Measurements from ENCODE around the gene RAN. TPM values are rescaled to one million over a fixed set of nuclear protein-coding genes. Genes with fewer than 3 reads are reported as not detected.

Gene RAN
- total RNA-seq, 1 experiment from 2014 or later: 894 TPM

- H3K4me3 ChIP-seq: no peak overlapping the region
- H3K4me1 ChIP-seq (replicated peaks; ENCODE audit: insufficient read depth): peaks cover 4% of the 10 kb centered on the region; the same call in 1 of the 2 replicates
- H3K36me3 ChIP-seq (ENCODE audit: low read depth): no peaks in the 10 kb centered on the region
- BruUV-seq (replicated peaks): no TSS peak
- no peaks in the 10 kb centered on the region for H3K9me3 ChIP-seq (ENCODE audit: insufficient read depth, low read depth)
- ChIA-PET POLR2A (ENCODE audit: unreplicated experiment) (no interaction called here), CTCF (no interaction called here)
- no peak for DNase-seq
- H3K9me2 ChIP-seq (ENCODE audit: insufficient read depth): no peaks in the 10 kb centered on the region
- no peaks in the 10 kb centered on the region for H3K79me2 ChIP-seq (ENCODE audit: low read depth)
- TF ChIP-seq EZH2 (IDR thresholded peaks at IDR 0.05; ENCODE audit: low read depth) (no peak), CTCF (conservative IDR thresholded peaks at IDR 0.05) (no peak)
- H3K4me2 ChIP-seq: no peak overlapping the region
- no peak overlapping the region for H2AFZ ChIP-seq
- no peaks in the 10 kb centered on the region for H3F3A ChIP-seq (ENCODE audit: insufficient read depth, low read depth)
- no peaks in the 10 kb centered on the region for H3K27me3 ChIP-seq (ENCODE audit: insufficient read depth, low read depth)
- H4K20me1 ChIP-seq (ENCODE audit: insufficient read depth): no peaks in the 10 kb centered on the region
- no peak overlapping the region for H3K27ac ChIP-seq
- intact Hi-C loops (cut with micrococcal nuclease; ENCODE audit: unreplicated experiment): no loop called here
Observed at GRCh38 chr12:130832561-130833209, 39.2 kb upstream of the RAN start.

- DNase-seq: no peak
- intact Hi-C loops (cut with micrococcal nuclease; ENCODE audit: unreplicated experiment): loop anchor here (5.0 kb wide), 1 partner anchor 37 kb away; the partner anchor contains the start of gene RAN
- ChIA-PET POLR2A (ENCODE audit: unreplicated experiment) (no interaction called here), CTCF (no interaction called here)
- no peak overlapping the region for H3K27ac ChIP-seq
- H3K4me2 ChIP-seq: no peak overlapping the region
- H3K9me2 ChIP-seq (ENCODE audit: insufficient read depth): no peaks in the 10 kb centered on the region
- H3K36me3 ChIP-seq (ENCODE audit: low read depth): no peaks in the 10 kb centered on the region
- no TSS peak for BruUV-seq (replicated peaks)
- TF ChIP-seq CTCF (conservative IDR thresholded peaks at IDR 0.05): no peak
- no peak for TF ChIP-seq EZH2 (IDR thresholded peaks at IDR 0.05; ENCODE audit: low read depth)
- no peak overlapping the region for H3K4me3 ChIP-seq
- no peaks in the 10 kb centered on the region for H3K9me3 ChIP-seq (ENCODE audit: insufficient read depth, low read depth)
- no peaks in the 10 kb centered on the region for H3K79me2 ChIP-seq (ENCODE audit: low read depth)
- no peak overlapping the region for H2AFZ ChIP-seq
- no peaks in the 10 kb centered on the region for H3K27me3 ChIP-seq (ENCODE audit: insufficient read depth, low read depth)
- H3K4me1 ChIP-seq (replicated peaks; ENCODE audit: insufficient read depth): peaks cover 9% of the 10 kb centered on the region; the same call in 1 of the 2 replicates
- H3F3A ChIP-seq (ENCODE audit: insufficient read depth, low read depth): no peaks in the 10 kb centered on the region
- no peaks in the 10 kb centered on the region for H4K20me1 ChIP-seq (ENCODE audit: insufficient read depth)
Observed at GRCh38 chr12:130835011-130835410, 36.9 kb upstream of the RAN start.

DNA sequence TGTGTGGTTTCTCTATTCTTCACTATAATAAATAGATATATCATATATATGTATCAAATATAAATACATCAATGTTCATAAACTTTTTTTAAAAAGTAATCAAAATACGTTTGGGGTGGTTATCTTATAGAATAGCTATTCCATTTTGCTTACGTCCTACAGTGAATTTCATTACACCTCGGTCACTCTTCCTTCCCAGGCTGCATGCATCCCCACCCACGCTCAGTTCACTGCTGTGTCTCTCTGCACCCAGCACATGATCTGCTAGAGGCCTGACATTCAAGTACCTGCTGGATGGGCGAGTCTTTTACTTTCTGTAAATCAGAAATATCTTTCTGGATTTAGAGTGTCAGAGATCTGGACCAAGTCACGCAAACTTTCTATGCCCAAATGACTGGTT, 36.4 kb upstream of the RAN start:
- Histone ChIP-seq H3F3A (ENCODE audit: insufficient read depth, low read depth) (no peaks in the 10 kb centered on the region), H3K9me2 (ENCODE audit: insufficient read depth) (no peaks in the 10 kb centered on the region), H3K4me3 (no peak overlapping the region), H3K4me1 (replicated peaks; ENCODE audit: insufficient read depth) (peaks cover 9% of the 10 kb centered on the region; the same call in 1 of the 2 replicates), H3K27ac (no peak overlapping the region), H2AFZ (no peak overlapping the region), H3K36me3 (ENCODE audit: low read depth) (no peaks in the 10 kb centered on the region), H3K79me2 (ENCODE audit: low read depth) (no peaks in the 10 kb centered on the region), H3K27me3 (ENCODE audit: insufficient read depth, low read depth) (no peaks in the 10 kb centered on the region), H3K9me3 (ENCODE audit: insufficient read depth, low read depth) (no peaks in the 10 kb centered on the region), H4K20me1 (ENCODE audit: insufficient read depth) (no peaks in the 10 kb centered on the region), H3K4me2 (no peak overlapping the region)
- DNase-seq: no peak
- no peak for TF ChIP-seq EZH2 (IDR thresholded peaks at IDR 0.05; ENCODE audit: low read depth)
- no peak for TF ChIP-seq CTCF (conservative IDR thresholded peaks at IDR 0.05)
- intact Hi-C loops (cut with micrococcal nuclease; ENCODE audit: unreplicated experiment): loop anchor here (5.0 kb wide), 1 partner anchor 37 kb away; the partner anchor contains the start of gene RAN
- no TSS peak for BruUV-seq (replicated peaks)
- POLR2A ChIA-PET (ENCODE audit: unreplicated experiment): no interaction called here
- CTCF ChIA-PET: no interaction called here
